GM15510 (cell line): ENCODE data around the gene HPS3.

Source experiments
- POLR2A ChIP-seq: IDR thresholded peaks from 3 replicates; pipeline ENCODE4 v1.6.1; 2011; ENCODE audit warnings: borderline replicate concordance; ENCODE audit not compliant: insufficient read length; ENCODE audit errors: extremely low read depth

The HPS3 gene

GRCh38 chr3:149198611-149199010, 69.2 kb downstream of the HPS3 start:
- TF ChIP-seq POLR2A = no peak

DNA sequence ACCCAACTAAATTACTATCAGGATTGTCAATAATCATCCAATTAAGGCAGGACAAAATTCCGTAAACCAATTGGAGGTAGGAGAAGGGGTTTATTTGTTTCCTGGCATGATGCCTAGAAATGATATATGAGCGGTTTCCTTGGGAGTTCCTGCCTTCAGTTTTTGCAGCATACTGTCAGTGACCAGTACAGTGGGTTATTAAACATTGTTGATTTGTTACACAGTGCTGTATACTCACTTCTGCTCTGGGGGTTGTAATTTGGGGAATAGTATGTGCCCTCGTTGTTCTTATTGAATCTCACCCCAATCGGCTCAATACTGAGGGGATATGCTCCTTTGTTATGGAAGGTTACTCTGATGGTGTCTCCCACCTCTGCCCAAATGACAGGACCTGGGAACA, 70.0 kb downstream of the HPS3 start:
- TF ChIP-seq POLR2A = no peak

GRCh38 chr3:149203758-149204157, 74.3 kb downstream of the HPS3 start:
- TF ChIP-seq POLR2A = no peak

- no peak for TF ChIP-seq POLR2A
Measured at GRCh38 chr3:149204390-149204991, 75.1 kb downstream of the HPS3 start.

- TF ChIP-seq POLR2A = no peak
Measured at GRCh38 chr3:149207475-149207874, 78.0 kb downstream of the HPS3 start.

DNA sequence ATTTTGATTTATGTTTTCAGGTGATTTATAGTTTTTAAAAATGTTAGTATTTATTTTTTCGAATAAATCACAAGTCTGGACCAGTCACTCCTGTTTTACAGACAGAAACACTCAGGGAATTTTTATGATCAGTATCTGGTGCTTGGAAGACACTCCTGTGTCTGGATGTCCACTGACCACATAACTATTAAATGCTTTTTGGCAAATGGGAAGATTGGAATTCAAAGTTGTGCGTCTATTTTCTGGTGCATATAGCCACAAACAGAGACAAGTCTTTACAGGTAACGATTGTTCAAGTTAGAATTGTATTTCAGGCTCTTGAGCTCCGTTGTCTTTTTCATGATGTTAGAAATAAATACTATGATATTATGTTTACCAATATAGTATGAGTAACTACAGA, 80.0 kb downstream of the HPS3 start:
- TF ChIP-seq POLR2A = no peak

- no peak for TF ChIP-seq POLR2A
Measured at GRCh38 chr3:149212386-149212785, 82.9 kb downstream of the HPS3 start.

- no peak for TF ChIP-seq POLR2A
Measured at GRCh38 chr3:149214702-149215101, 85.3 kb downstream of the HPS3 start.

DNA sequence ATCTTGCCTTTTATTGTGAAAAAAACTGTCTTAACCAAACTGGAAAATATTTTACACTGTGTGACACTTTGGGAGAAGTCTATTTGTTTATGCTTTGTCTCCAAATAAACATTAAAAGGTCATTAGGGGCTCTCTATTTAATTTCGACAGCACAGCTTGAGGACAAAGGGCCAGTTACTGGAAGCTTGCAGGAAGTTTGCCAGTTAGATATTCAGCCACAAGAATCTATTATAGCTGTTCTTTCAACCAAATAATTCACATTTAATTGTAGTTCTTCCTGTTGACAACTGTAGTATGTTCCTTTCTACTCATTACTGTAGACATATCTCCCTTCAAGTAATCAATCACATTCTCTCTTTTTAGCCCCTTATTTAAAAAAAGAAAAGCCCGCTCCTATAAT, 86.1 kb downstream of the HPS3 start:
- no peak for TF ChIP-seq POLR2A

DNA sequence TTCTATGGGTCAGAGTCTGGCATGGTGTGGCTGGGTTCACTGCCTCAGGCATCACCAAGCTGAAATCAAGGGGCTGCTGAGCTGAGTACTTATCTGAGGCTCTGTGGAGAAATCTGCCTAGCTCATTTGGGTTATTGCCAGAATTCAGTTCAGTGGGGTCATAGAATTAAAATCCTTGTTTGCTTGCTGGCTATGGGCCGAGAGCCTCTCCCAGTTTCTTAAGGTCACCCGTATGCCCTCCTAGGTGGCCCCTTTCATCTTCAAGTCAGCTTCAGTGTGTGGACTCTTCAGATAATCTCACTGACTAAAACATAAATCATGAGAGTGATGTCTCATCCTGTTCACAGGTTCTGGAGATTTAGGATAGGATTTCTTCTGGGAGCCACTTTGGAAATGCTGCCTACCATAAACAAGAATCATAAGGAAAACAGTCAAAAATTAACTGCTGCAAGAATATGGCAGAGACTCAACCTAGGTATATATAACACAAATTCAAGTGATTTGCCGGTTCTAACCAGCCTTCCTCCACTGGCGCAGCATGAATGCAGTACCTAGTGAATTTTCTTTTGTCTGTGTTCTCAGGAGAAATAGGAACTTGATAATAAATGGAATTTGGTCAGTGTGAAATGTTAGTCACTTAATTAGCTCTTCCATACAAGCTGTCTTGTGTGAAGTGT, 86.9 kb downstream of the HPS3 start:
- TF ChIP-seq POLR2A = no peak

DNA sequence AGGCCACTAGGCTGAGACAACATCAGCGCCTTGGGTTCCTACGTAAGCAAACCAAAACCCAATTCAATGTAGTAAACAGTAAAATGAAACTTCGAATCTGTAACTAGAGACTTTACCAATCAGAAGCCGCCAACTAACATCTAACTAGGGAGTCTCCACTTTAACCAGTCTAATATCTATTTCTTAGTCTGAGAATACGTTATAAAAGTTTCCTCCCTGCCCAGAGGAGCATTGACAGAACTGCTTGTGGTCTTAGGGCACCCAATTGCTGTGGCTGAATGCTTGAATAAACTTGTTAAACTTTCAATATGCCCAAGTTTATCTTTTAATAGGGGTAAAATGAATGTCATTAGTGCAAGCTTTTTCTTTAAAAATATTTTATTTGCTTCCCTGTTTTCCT, 87.9 kb downstream of the HPS3 start:
- TF ChIP-seq POLR2A = no peak

DNA sequence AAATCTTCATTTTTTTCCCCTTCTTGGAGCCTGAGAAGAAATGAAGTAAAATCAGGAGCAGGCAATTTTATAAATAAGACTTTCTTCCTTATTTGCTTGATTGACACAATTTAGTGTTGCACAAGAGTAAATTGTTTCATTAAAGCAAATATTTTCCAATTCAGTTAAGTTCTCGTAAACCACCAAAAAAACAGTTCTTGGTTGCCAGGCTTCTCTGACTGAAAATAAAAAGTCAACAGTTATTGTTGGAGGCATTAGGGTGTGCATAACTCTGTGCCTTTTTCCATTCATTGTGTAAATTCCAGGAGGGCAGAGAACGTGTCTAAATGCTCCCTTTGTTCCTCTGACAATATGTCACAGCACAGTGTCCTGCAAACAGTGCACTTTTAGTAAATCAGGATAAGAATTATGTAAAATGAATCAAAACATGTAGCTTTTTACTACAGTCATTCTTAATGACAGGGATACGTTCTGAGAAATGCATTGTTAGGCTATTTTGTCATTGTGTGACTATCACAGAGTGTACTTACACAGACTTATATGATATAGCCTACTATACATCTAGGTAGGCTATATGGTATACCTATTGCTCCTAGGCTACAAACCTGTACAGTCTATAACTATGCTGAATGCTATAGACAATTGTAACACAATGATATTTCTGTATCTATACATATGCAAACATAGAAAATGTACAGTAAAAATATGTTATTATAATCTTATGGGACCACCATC, 92.5 kb downstream of the HPS3 start, which contains the start of gene CP:
Gene CP, minus strand, starts transcription at position 47 of the 735 bp plus-strand sequence. Its CDS starts 37 bp downstream, at position 10.
- TF ChIP-seq POLR2A = no peak
